GM23338 (cell line): ENCODE data around the gene POPDC2. TPM values are rescaled to one million over a fixed set of nuclear protein-coding genes. Genes with fewer than 3 reads are reported as not detected.

Experiments used
- ATAC-seq: fragments of 200-7000 bp; cut with Tn5 transposase; 3 replicates; pipeline ENCODE4 v1.9.1; 2020
- DNase-seq: peaks from one replicate; pipeline ENCODE4 v3.0.0-alpha.2; 2015; ENCODE audit warnings: low spot score
- H2AFZ ChIP-seq: fragments of 200-600 bp; sonication (generic); 2 replicates; pipeline ENCODE4 v1.8.0; 2016; ENCODE audit warnings: antibody characterized with exemption, mild to moderate bottlenecking, moderate library complexity
- H3F3A ChIP-seq: fragments of 200-600 bp; sonication (generic); replicated peaks from 2 replicates; pipeline ENCODE4 v1.8.0; 2017; ENCODE audit warnings: antibody characterized with exemption, mixed run types, low read depth
- H3K27ac ChIP-seq: fragments of 200-600 bp; sonication (generic); 2 replicates; pipeline ENCODE4 v1.6.1; 2016; ENCODE audit warnings: low read depth
- H3K27me3 ChIP-seq: fragments of 200-600 bp; sonication (generic); 2 replicates; pipeline ENCODE4 v1.8.0; 2016; ENCODE audit warnings: mild to moderate bottlenecking, mixed run types, moderate library complexity; ENCODE audit not compliant: insufficient read depth
- H3K36me3 ChIP-seq: fragments of 200-600 bp; sonication (generic); 2 replicates; pipeline ENCODE4 v1.8.0; 2016; ENCODE audit warnings: mild to moderate bottlenecking; ENCODE audit not compliant: insufficient read depth
- H3K4me1 ChIP-seq: fragments of 200-600 bp; sonication (generic); 2 replicates; pipeline ENCODE4 v1.8.0; 2016; ENCODE audit warnings: mild to moderate bottlenecking, moderate library complexity; ENCODE audit not compliant: insufficient read depth
- H3K4me2 ChIP-seq: fragments of 200-600 bp; sonication (generic); 2 replicates; pipeline ENCODE4 v1.7.1; 2017; ENCODE audit warnings: mixed run types
- H3K4me3 ChIP-seq: fragments of 200-600 bp; sonication (generic); 2 replicates; pipeline ENCODE4 v1.6.1; 2016; ENCODE audit warnings: mixed run types
- H3K79me2 ChIP-seq: fragments of 200-600 bp; sonication (generic); replicated peaks from 2 replicates; pipeline ENCODE4 v1.8.0; 2017; ENCODE audit warnings: mild to moderate bottlenecking; ENCODE audit not compliant: insufficient read depth
- H3K9me2 ChIP-seq: fragments of 200-600 bp; sonication (generic); 2 replicates; pipeline ENCODE4 v1.8.0; 2017; ENCODE audit not compliant: insufficient read depth
- H4K20me1 ChIP-seq: fragments of 200-600 bp; sonication (generic); replicated peaks from 2 replicates; pipeline ENCODE4 v1.8.0; 2017; ENCODE audit warnings: mild to moderate bottlenecking; ENCODE audit not compliant: insufficient read depth
- H3K27ac Mint-ChIP-seq: 2 replicates; pipeline ENCODE4 v1.8.0; 2020; ENCODE audit warnings: inconsistent platforms, mild to moderate bottlenecking, moderate library complexity, mixed read lengths
- H3K27me3 Mint-ChIP-seq: 3 replicates; pipeline ENCODE4 v1.8.0; 2022; ENCODE audit warnings: low read depth, mild to moderate bottlenecking, moderate library complexity, mixed read lengths, inconsistent platforms; ENCODE audit not compliant: insufficient read depth, poor library complexity
- H3K36me3 Mint-ChIP-seq: 3 replicates; pipeline ENCODE4 v1.8.0; 2021; ENCODE audit warnings: low read depth, mild to moderate bottlenecking, inconsistent platforms, moderate library complexity, mixed read lengths
- H3K4me1 Mint-ChIP-seq: 3 replicates; pipeline ENCODE4 v1.8.0; 2020; ENCODE audit warnings: mild to moderate bottlenecking, inconsistent platforms, mixed read lengths
- H3K4me3 Mint-ChIP-seq: 3 replicates; pipeline ENCODE4 v1.8.0; 2021; ENCODE audit warnings: moderate library complexity, mild to moderate bottlenecking, inconsistent platforms, mixed read lengths
- H3K9me3 Mint-ChIP-seq: 3 replicates; pipeline ENCODE4 v1.8.0; 2020; ENCODE audit warnings: moderate library complexity, mild to moderate bottlenecking, inconsistent platforms, mixed read lengths
- CREB1 ChIP-seq: fragments of 250-450 bp; sonication (Bioruptor Pico); IDR thresholded peaks from 2 replicates; pipeline ENCODE4 v1.5.0; 2020; ENCODE audit warnings: low read depth, mild to moderate bottlenecking, moderate library complexity
- EZH2 ChIP-seq: fragments of 200-600 bp; sonication (generic); IDR thresholded peaks from one replicate; pipeline ENCODE4 v1.8.0; 2017; ENCODE audit warnings: antibody characterized with exemption, mild to moderate bottlenecking, low read depth; ENCODE audit not compliant: unreplicated experiment
- EZH2phosphoT487 ChIP-seq: fragments of 200-600 bp; sonication (generic); IDR thresholded peaks from one replicate; pipeline ENCODE4 v1.8.1; 2018; ENCODE audit warnings: antibody characterized with exemption; ENCODE audit not compliant: unreplicated experiment
- JUNB ChIP-seq: IDR thresholded peaks from one replicate; pipeline ENCODE4 v1.6.1; 2016; ENCODE audit warnings: antibody characterized with exemption; ENCODE audit not compliant: unreplicated experiment
- NANOG ChIP-seq: IDR thresholded peaks from 2 replicates; pipeline ENCODE4 v1.6.1; 2016; ENCODE audit warnings: antibody characterized with exemption, borderline replicate concordance
- POLR2AphosphoS5 ChIP-seq: IDR thresholded peaks from 2 replicates; pipeline ENCODE4 v1.6.1; 2016; ENCODE audit warnings: antibody characterized with exemption, low read depth
- STAT1 ChIP-seq: IDR thresholded peaks from one replicate; pipeline ENCODE4 v1.6.1; 2016; ENCODE audit warnings: antibody characterized with exemption; ENCODE audit not compliant: unreplicated experiment
- ZNF114 ChIP-seq: fragments of 250-450 bp; sonication (Bioruptor Pico); IDR thresholded peaks from 2 replicates; pipeline ENCODE4 v1.5.0; 2020; ENCODE audit warnings: mild to moderate bottlenecking, moderate library complexity
- ZNF331 ChIP-seq: fragments of 250-450 bp; sonication (Bioruptor Pico); IDR thresholded peaks from 2 replicates; pipeline ENCODE4 v1.5.0; 2020; ENCODE audit warnings: low read depth, mild to moderate bottlenecking, moderate library complexity
- polyA plus RNA-seq: library from polyadenylated mRNA; unstranded; fragments of >200 nt; fragmentation: Nextera tagmentation; extraction: Ambion mirVana; gene quantifications from 2 replicates; pipeline ENCODE4 v1.2.1, GENCODE V29; 2016
- total RNA-seq: library from RNA; depleted of rRNA; stranded (reverse); fragments of >200 nt; shearing (Covaris generic); gene quantifications from 2 replicates; pipeline ENCODE4 v1.2.3, GENCODE V29; 2014
- TF ChIP-seq, protein P1 (sequence below): fragments of 250-450 bp; sonication (Bioruptor Pico); IDR thresholded peaks from 2 replicates; pipeline ENCODE4 v1.5.0; 2020; ENCODE audit warnings: mild to moderate bottlenecking, moderate library complexity
- TF ChIP-seq, protein P2 (sequence below): IDR thresholded peaks from one replicate; pipeline ENCODE4 v1.6.1; 2018; ENCODE audit warnings: antibody characterized with exemption; ENCODE audit not compliant: unreplicated experiment
- TF ChIP-seq, protein P3 (sequence below): IDR thresholded peaks from 2 replicates; pipeline ENCODE4 v1.6.1; 2016; ENCODE audit warnings: antibody characterized with exemption
- TF ChIP-seq, protein P4 (sequence below), 2 experiments: fragments of 200-600 bp in 1 of 2; sonication (generic) in 1 of 2; conservative IDR thresholded peaks; 2 replicates each; pipeline versions ENCODE4 v1.5.1 to v1.6.1; 2016 to 2017; ENCODE audit warnings: antibody characterized with exemption in 2 of 2, low read depth in 2 of 2, mild to moderate bottlenecking in 2 of 2, moderate library complexity in 1 of 2

The POPDC2 gene
- total and polyA plus RNA-seq, 2 experiments from 2014 or later, result 0.36 TPM; not detected in 1

DNA sequence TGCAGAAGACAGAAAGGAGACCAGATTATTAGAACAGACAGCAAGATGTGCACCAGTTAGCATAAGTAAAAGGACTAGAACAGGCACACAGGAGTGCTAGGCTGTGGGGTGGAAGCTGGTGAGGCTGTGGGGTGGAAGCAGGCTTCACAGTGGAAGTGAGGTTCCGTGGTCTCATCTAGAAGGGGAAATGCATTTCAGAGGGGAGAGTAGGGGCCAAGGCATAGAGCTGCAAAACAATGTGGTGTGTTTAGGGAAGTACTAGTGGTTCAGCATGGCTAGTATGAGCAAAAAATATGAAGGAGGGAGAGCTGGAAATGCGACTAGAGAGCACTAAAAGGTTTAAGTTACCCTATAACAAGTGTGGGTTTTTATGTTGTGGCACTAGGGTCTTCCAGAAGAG, 6.5 kb downstream of the POPDC2 start:
- Histone ChIP-seq H3K27ac (no peak overlapping the region), H3F3A (no peaks in the 10 kb centered on the region), H3K27me3 (no peaks in the 10 kb centered on the region), H3K4me1 (0 out of 2 replicates have a peak, but pooled peaks cover 9% of the 10 kb centered on the region), H3K9me2 (no peaks in the 10 kb centered on the region), H3K4me2 (no peak overlapping the region), H3K79me2 (no peaks in the 10 kb centered on the region), H3K4me3 (no peak overlapping the region), H4K20me1 (no peaks in the 10 kb centered on the region), H2AFZ (no peak overlapping the region), H3K36me3 (no peaks in the 10 kb centered on the region)
- Mint-ChIP-seq H3K27ac (no peak overlapping the region), H3K4me3 (no peak overlapping the region), H3K4me1 (peaks cover 4% of the 10 kb centered on the region; the same call in 2 of the 3 replicates), H3K36me3 (no peaks in the 10 kb centered on the region), H3K9me3 (no peaks in the 10 kb centered on the region), H3K27me3 (peaks cover 3% of the 10 kb centered on the region)
- TF ChIP-seq, protein P1, sequence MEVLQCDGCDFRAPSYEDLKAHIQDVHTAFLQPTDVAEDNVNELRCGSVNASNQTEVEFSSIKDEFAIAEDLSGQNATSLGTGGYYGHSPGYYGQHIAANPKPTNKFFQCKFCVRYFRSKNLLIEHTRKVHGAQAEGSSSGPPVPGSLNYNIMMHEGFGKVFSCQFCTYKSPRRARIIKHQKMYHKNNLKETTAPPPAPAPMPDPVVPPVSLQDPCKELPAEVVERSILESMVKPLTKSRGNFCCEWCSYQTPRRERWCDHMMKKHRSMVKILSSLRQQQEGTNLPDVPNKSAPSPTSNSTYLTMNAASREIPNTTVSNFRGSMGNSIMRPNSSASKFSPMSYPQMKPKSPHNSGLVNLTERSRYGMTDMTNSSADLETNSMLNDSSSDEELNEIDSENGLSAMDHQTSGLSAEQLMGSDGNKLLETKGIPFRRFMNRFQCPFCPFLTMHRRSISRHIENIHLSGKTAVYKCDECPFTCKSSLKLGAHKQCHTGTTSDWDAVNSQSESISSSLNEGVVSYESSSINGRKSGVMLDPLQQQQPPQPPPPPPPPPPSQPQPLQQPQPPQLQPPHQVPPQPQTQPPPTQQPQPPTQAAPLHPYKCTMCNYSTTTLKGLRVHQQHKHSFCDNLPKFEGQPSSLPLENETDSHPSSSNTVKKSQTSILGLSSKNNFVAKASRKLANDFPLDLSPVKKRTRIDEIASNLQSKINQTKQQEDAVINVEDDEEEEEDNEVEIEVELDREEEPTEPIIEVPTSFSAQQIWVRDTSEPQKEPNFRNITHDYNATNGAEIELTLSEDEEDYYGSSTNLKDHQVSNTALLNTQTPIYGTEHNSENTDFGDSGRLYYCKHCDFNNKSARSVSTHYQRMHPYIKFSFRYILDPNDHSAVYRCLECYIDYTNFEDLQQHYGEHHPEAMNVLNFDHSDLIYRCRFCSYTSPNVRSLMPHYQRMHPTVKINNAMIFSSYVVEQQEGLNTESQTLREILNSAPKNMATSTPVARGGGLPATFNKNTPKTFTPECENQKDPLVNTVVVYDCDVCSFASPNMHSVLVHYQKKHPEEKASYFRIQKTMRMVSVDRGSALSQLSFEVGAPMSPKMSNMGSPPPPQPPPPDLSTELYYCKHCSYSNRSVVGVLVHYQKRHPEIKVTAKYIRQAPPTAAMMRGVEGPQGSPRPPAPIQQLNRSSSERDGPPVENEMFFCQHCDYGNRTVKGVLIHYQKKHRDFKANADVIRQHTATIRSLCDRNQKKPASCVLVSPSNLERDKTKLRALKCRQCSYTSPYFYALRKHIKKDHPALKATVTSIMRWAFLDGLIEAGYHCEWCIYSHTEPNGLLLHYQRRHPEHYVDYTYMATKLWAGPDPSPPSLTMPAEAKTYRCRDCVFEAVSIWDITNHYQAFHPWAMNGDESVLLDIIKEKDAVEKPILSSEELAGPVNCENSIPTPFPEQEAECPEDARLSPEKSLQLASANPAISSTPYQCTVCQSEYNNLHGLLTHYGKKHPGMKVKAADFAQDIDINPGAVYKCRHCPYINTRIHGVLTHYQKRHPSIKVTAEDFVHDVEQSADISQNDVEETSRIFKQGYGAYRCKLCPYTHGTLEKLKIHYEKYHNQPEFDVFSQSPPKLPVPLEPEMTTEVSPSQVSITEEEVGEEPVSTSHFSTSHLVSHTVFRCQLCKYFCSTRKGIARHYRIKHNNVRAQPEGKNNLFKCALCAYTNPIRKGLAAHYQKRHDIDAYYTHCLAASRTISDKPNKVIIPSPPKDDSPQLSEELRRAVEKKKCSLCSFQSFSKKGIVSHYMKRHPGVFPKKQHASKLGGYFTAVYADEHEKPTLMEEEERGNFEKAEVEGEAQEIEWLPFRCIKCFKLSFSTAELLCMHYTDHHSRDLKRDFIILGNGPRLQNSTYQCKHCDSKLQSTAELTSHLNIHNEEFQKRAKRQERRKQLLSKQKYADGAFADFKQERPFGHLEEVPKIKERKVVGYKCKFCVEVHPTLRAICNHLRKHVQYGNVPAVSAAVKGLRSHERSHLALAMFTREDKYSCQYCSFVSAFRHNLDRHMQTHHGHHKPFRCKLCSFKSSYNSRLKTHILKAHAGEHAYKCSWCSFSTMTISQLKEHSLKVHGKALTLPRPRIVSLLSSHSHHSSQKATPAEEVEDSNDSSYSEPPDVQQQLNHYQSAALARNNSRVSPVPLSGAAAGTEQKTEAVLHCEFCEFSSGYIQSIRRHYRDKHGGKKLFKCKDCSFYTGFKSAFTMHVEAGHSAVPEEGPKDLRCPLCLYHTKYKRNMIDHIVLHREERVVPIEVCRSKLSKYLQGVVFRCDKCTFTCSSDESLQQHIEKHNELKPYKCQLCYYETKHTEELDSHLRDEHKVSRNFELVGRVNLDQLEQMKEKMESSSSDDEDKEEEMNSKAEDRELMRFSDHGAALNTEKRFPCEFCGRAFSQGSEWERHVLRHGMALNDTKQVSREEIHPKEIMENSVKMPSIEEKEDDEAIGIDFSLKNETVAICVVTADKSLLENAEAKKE (CRISPR knock-in tag), result no peak
- TF ChIP-seq ZNF114 (CRISPR knock-in tag) (no peak), EZH2 (no peak), NANOG (no peak), POLR2AphosphoS5 (no peak), CREB1 (CRISPR knock-in tag) (no peak), STAT1 (no peak), EZH2phosphoT487 (no peak), ZNF331 (CRISPR knock-in tag) (no peak), JUNB (no peak)
- TF ChIP-seq, protein P2, sequence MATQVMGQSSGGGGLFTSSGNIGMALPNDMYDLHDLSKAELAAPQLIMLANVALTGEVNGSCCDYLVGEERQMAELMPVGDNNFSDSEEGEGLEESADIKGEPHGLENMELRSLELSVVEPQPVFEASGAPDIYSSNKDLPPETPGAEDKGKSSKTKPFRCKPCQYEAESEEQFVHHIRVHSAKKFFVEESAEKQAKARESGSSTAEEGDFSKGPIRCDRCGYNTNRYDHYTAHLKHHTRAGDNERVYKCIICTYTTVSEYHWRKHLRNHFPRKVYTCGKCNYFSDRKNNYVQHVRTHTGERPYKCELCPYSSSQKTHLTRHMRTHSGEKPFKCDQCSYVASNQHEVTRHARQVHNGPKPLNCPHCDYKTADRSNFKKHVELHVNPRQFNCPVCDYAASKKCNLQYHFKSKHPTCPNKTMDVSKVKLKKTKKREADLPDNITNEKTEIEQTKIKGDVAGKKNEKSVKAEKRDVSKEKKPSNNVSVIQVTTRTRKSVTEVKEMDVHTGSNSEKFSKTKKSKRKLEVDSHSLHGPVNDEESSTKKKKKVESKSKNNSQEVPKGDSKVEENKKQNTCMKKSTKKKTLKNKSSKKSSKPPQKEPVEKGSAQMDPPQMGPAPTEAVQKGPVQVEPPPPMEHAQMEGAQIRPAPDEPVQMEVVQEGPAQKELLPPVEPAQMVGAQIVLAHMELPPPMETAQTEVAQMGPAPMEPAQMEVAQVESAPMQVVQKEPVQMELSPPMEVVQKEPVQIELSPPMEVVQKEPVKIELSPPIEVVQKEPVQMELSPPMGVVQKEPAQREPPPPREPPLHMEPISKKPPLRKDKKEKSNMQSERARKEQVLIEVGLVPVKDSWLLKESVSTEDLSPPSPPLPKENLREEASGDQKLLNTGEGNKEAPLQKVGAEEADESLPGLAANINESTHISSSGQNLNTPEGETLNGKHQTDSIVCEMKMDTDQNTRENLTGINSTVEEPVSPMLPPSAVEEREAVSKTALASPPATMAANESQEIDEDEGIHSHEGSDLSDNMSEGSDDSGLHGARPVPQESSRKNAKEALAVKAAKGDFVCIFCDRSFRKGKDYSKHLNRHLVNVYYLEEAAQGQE, result no peak
- TF ChIP-seq, protein P3, sequence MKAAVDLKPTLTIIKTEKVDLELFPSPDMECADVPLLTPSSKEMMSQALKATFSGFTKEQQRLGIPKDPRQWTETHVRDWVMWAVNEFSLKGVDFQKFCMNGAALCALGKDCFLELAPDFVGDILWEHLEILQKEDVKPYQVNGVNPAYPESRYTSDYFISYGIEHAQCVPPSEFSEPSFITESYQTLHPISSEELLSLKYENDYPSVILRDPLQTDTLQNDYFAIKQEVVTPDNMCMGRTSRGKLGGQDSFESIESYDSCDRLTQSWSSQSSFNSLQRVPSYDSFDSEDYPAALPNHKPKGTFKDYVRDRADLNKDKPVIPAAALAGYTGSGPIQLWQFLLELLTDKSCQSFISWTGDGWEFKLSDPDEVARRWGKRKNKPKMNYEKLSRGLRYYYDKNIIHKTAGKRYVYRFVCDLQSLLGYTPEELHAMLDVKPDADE, result no peak
- TF ChIP-seq, protein P4, sequence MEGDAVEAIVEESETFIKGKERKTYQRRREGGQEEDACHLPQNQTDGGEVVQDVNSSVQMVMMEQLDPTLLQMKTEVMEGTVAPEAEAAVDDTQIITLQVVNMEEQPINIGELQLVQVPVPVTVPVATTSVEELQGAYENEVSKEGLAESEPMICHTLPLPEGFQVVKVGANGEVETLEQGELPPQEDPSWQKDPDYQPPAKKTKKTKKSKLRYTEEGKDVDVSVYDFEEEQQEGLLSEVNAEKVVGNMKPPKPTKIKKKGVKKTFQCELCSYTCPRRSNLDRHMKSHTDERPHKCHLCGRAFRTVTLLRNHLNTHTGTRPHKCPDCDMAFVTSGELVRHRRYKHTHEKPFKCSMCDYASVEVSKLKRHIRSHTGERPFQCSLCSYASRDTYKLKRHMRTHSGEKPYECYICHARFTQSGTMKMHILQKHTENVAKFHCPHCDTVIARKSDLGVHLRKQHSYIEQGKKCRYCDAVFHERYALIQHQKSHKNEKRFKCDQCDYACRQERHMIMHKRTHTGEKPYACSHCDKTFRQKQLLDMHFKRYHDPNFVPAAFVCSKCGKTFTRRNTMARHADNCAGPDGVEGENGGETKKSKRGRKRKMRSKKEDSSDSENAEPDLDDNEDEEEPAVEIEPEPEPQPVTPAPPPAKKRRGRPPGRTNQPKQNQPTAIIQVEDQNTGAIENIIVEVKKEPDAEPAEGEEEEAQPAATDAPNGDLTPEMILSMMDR (conservative IDR thresholded peaks at IDR 0.05; ENCODE audit: low read depth in 2 of 2), result no peak
- ATAC-seq (no peak), DNase-seq (no peak)
